Neural cell (in vitro differentiated cells): ENCODE measurements around the gene HMSD. TPM values are rescaled to one million over a fixed set of nuclear protein-coding genes. Genes with fewer than 3 reads are reported as not detected.

Experiments
- H2AFZ ChIP-seq: fragments of 200-600, 300-800 bp; sonication (generic), shearing (Covaris generic); 2 replicates; pipeline ENCODE4 v1.6.0; 2014; ENCODE audit warnings: low read depth, mild to moderate bottlenecking, antibody characterized with exemption, low read length, moderate library complexity
- H3F3A ChIP-seq: fragments of 200-600 bp; shearing (Covaris generic); 2 replicates; pipeline ENCODE4 v1.6.1; 2016; ENCODE audit warnings: mild to moderate bottlenecking, moderate library complexity, mixed read lengths, antibody characterized with exemption, low read length; ENCODE audit not compliant: insufficient read depth, poor library complexity, severe bottlenecking
- H3K27ac ChIP-seq: fragments of 200-600, 300-800 bp; sonication (generic), shearing (Covaris generic); 2 replicates; pipeline ENCODE4 v1.5.1; 2014; ENCODE audit warnings: mild to moderate bottlenecking, low read length, moderate library complexity
- H3K27me3 ChIP-seq: fragments of 300-800, 200-600 bp; sonication (generic), shearing (Covaris generic); 2 replicates; pipeline ENCODE4 v1.6.0; 2014; ENCODE audit warnings: mild to moderate bottlenecking, low read depth, low read length, moderate library complexity; ENCODE audit not compliant: insufficient read depth
- H3K36me3 ChIP-seq: fragments of 300-800, 200-600 bp; sonication (generic), shearing (Covaris generic); 2 replicates; pipeline ENCODE4 v1.5.1; 2014; ENCODE audit warnings: mild to moderate bottlenecking, antibody characterized with exemption, low read length, moderate library complexity; ENCODE audit not compliant: insufficient read depth
- H3K4me2 ChIP-seq: fragments of 300-800, 200-600 bp; sonication (generic), shearing (Covaris generic); 2 replicates; pipeline ENCODE4 v1.6.0; 2014; ENCODE audit warnings: mild to moderate bottlenecking, low read length
- H3K4me3 ChIP-seq: fragments of 300-800, 200-600 bp; sonication (generic), shearing (Covaris generic); 2 replicates; pipeline ENCODE4 v1.5.1; 2014; ENCODE audit warnings: mild to moderate bottlenecking, low read length, moderate library complexity
- H3K79me2 ChIP-seq: fragments of 200-600 bp; shearing (Covaris generic); replicated peaks from 2 replicates; pipeline ENCODE4 v1.6.0; 2014; ENCODE audit warnings: mild to moderate bottlenecking, low read length, moderate library complexity; ENCODE audit not compliant: insufficient read depth
- H3K9ac ChIP-seq: fragments of 300-800, 200-600 bp; sonication (generic), shearing (Covaris generic); 2 replicates; pipeline ENCODE4 v1.6.1; 2016; ENCODE audit warnings: mild to moderate bottlenecking, low read length, mixed read lengths
- H3K9me2 ChIP-seq: fragments of 200-600 bp; shearing (Covaris generic); 2 replicates; pipeline ENCODE4 v1.6.1; 2016; ENCODE audit warnings: mild to moderate bottlenecking, low read length, mixed read lengths; ENCODE audit not compliant: insufficient read depth
- H3K9me3 ChIP-seq: fragments of 200-600, 300-800 bp; sonication (generic), shearing (Covaris generic); 2 replicates; pipeline ENCODE4 v1.6.1; 2016; ENCODE audit warnings: mild to moderate bottlenecking, mixed run types, low read length, moderate library complexity, mixed read lengths
- H4K20me1 ChIP-seq: fragments of 200-600 bp; shearing (Covaris generic); 2 replicates; pipeline ENCODE4 v1.6.1; 2016; ENCODE audit warnings: mild to moderate bottlenecking, mixed run types; ENCODE audit not compliant: insufficient read depth
- CTCF ChIP-seq: fragments of 450-650 bp; IDR thresholded peaks from 2 replicates; pipeline ENCODE4 v1.5.1; 2014; ENCODE audit warnings: antibody characterized with exemption, mild to moderate bottlenecking, moderate library complexity; ENCODE audit not compliant: poor library complexity, severe bottlenecking
- EP300 ChIP-seq: fragments of 450-650 bp; conservative IDR thresholded peaks from 2 replicates; pipeline ENCODE4 v1.6.1; 2014; ENCODE audit warnings: antibody characterized with exemption, mild to moderate bottlenecking, moderate library complexity; ENCODE audit not compliant: poor library complexity, severe bottlenecking
- EZH2 ChIP-seq: fragments of 200-600, 300-800 bp; shearing (Covaris generic), sonication (generic); IDR thresholded peaks from 2 replicates; pipeline ENCODE4 v1.6.1; 2014; ENCODE audit warnings: antibody characterized with exemption, low read length, borderline replicate concordance, mild to moderate bottlenecking; ENCODE audit not compliant: insufficient read depth, poor library complexity, severe bottlenecking
- MXI1 ChIP-seq: fragments of 450-650 bp; conservative IDR thresholded peaks from 2 replicates; pipeline ENCODE4 v1.6.1; 2014; ENCODE audit warnings: antibody characterized with exemption, mild to moderate bottlenecking; ENCODE audit not compliant: poor library complexity, severe bottlenecking
- POLR2AphosphoS5 ChIP-seq: IDR thresholded peaks from 2 replicates; pipeline ENCODE4 v1.6.1; 2012
- RAD21 ChIP-seq: fragments of 450-650 bp; conservative IDR thresholded peaks from 2 replicates; pipeline ENCODE4 v1.6.1; 2014; ENCODE audit warnings: antibody characterized with exemption, mild to moderate bottlenecking, moderate library complexity
- REST ChIP-seq: IDR thresholded peaks from 2 replicates; pipeline ENCODE4 v1.6.1; 2012; ENCODE audit warnings: borderline replicate concordance
- SMC3 ChIP-seq: fragments of 450-650 bp; conservative IDR thresholded peaks from 2 replicates; pipeline ENCODE4 v1.6.1; 2014; ENCODE audit warnings: antibody characterized with exemption, mild to moderate bottlenecking, moderate library complexity; ENCODE audit not compliant: poor library complexity
- TAF1 ChIP-seq: IDR thresholded peaks from 2 replicates; pipeline ENCODE4 v1.6.1; 2012; ENCODE audit warnings: low read depth
- polyA plus RNA-seq: library from polyadenylated mRNA; depleted of rRNA; stranded (reverse); fragments of >200 nt; gene quantifications from 2 replicates; pipeline ENCODE4 v1.2.3, GENCODE V29; 2014

Gene HMSD
- polyA plus RNA-seq, 1 donor from 2014 or later = not detected

GRCh38 chr18:63965716-63966330, 16.7 kb downstream of the HMSD start:
- Histone ChIP-seq H3K27ac (no peak overlapping the region), H3K27me3 (no peaks in the 10 kb centered on the region), H3F3A (no peaks in the 10 kb centered on the region), H3K4me3 (no peak overlapping the region), H3K79me2 (peaks cover 3% of the 10 kb centered on the region), H3K9ac (no peak overlapping the region), H3K9me3 (no peaks in the 10 kb centered on the region), H3K9me2 (no peaks in the 10 kb centered on the region), H2AFZ (no peak overlapping the region), H4K20me1 (no peaks in the 10 kb centered on the region), H3K36me3 (no peaks in the 10 kb centered on the region), H3K4me2 (no peak overlapping the region)
- TF ChIP-seq EZH2 = no peak
- TF ChIP-seq SMC3 = no peak

GRCh38 chr18:63969942-63970808, 21.1 kb downstream of the HMSD start, which contains the start of gene SERPINB8:
Gene SERPINB8 (plus strand): TSS chr18:63970081. CDS start chr18:63978309, 8,228 bp downstream.
- Histone ChIP-seq H3K9me2 (no peaks in the 10 kb centered on the region), H3K36me3 (no peaks in the 10 kb centered on the region), H3F3A (no peaks in the 10 kb centered on the region), H3K4me2 (peak within 1 kb of the TSS; percentile 97), H3K27me3 (no peaks in the 10 kb centered on the region), H3K4me3 (peak within 1 kb of the TSS; percentile 86), H3K79me2 (peaks cover 3% of the 10 kb centered on the region), H3K27ac (peak within 1 kb of the TSS; percentile 95), H3K9ac (peak within 1 kb of the TSS; percentile 97), H4K20me1 (no peaks in the 10 kb centered on the region), H3K9me3 (no peaks in the 10 kb centered on the region), H2AFZ (peak within 1 kb of the TSS; percentile 99)
- TF ChIP-seq REST = peak; percentile 91
- peak; percentile 91 for TF ChIP-seq POLR2AphosphoS5
- TF ChIP-seq EP300 = peak; percentile 47
- TF ChIP-seq SMC3 = no peak
- TF ChIP-seq CTCF = no peak
- TF ChIP-seq RAD21 = no peak
- peak; percentile 76 for TF ChIP-seq TAF1
- no peak for TF ChIP-seq MXI1
